Pancreas (tissue), 10 donors: ENCODE measurements around the gene NLRP6. TPM values are rescaled to one million over a fixed set of nuclear protein-coding genes. Genes with fewer than 3 reads are reported as not detected.
"Not testable (repeated sequence)": the region's sequence is repeated elsewhere in the genome, so short reads cannot be mapped to it uniquely, and the experiment has no call there.

ENCODE experiments used
- ATAC-seq, 4 donors: fragments of 200-7000 bp; cut with Tn5 transposase; one replicate each; pipeline versions ENCODE4 v1.8.0 to v1.9.1; 2020; ENCODE audit warnings: mild to moderate bottlenecking in 4 of 4, moderate library complexity in 4 of 4
- DNase-seq, 6 donors: peaks; one replicate each; pipeline ENCODE4 v3.0.0-alpha.2; 2020
- FAIRE-seq: peaks from 2 replicates; lab custom pipeline; 2012; peaks lifted over from hg19 to GRCh38; lab: Jason Lieb, UNC
- H3K27ac ChIP-seq, 4 donors: fragments of 200-600 bp; sonication (generic); 1 replicate in 3 of 4; 2 replicates in 1 of 4; pipeline versions ENCODE4 v1.5.0 to v1.8.0; 2020
- H3K27me3 ChIP-seq, 4 donors: fragments of 200-600 bp; one replicate each; pipeline ENCODE4 v1.8.0; 2021
- H3K36me3 ChIP-seq, 3 donors: fragments of 200-600 bp; sonication (generic) in 1 of 3; one replicate each; pipeline versions ENCODE4 v1.5.0 to v1.8.0; 2020 to 2021
- H3K4me1 ChIP-seq, 3 donors: fragments of 200-600 bp; one replicate each; pipeline ENCODE4 v1.8.0; 2021
- H3K4me3 ChIP-seq, 4 donors: fragments of 200-600 bp; sonication (generic) in 2 of 4; one replicate each; pipeline versions ENCODE4 v1.5.0 to v1.8.0; 2020 to 2021
- H3K9me3 ChIP-seq, 4 donors: fragments of 200-600 bp; one replicate each; pipeline ENCODE4 v1.8.0; 2021
- CTCF ChIP-seq, 4 donors: fragments of 200-600 bp; sonication (generic) in 3 of 4; IDR thresholded peaks; one replicate each; pipeline versions ENCODE4 v1.5.0 to v1.8.0; 2021; ENCODE audit warnings: antibody characterized with exemption in 4 of 4
- WGBS, 2 donors: extraction: QIAGEN DNeasy Blood & Tissue Kit; methylation state at CpG; one replicate each; pipeline ENCODE4 v1.1.7; 2013; 5-methylcytosine and 5-hydroxymethylcytosine counted together
- intact Hi-C, 3 donors: fragments of 100-400 bp; cut with DNase I; formaldehyde crosslinking; loops; one replicate each; pipeline versions ENCODE4 v1.11.1 to v1.14.2; 2022
- polyA plus RNA-seq, 2 donors: library from polyadenylated mRNA; stranded (reverse); fragments of 200-250 nt; gene quantifications; one replicate each; pipeline ENCODE4 v1.2.3, GENCODE V29; 2013
- total RNA-seq, 6 donors: library from RNA; stranded (reverse); fragmentation: NEBNext Ultra II Directional in 4 of 6; extraction: Animal tissue kit (Norgen Biotek cat#: 25700) in 4 of 6; gene quantifications; one replicate each; pipeline versions ENCODE4 v1.2.1 to v1.2.4, GENCODE V29; 2021 to 2023
- donor health status: healthy with polysubstance abuse.
- donor health status: DM: no; HTN: no; CAD: no; lungs with moderate emphysema.
- donor health status: DM: no; HTN: no; CAD: no.
- donor health status: control.
- donor health status: control.
- donor health status: Bipolar disorder and iron deficiency.
- donor health status: DM: yes; HTN: yes; CAD: no.
- donor health status: DM: no; HTN: no; CAD: no.
- donor health status: DM: no; HTN: no; CAD: no.
- donor health status: DM: yes; HTN: yes; CAD: no.

The NLRP6 gene
- total and polyA plus RNA-seq, 8 donors = 0.05 to 0.23 (median 0.19) TPM; not detected in 2

GRCh38 chr11:327581-327923 is 49.3 kb downstream of the NLRP6 start:
- intact Hi-C loops = no loop called here
- H3K4me1 ChIP-seq = peaks cover 0 to 15% (median 7%) of the 10 kb centered on the region in 3 donors
- TF ChIP-seq CTCF (IDR thresholded peaks at IDR 0.05) = no peak
- H3K9me3 ChIP-seq = no peaks in the 10 kb centered on the region
- peak in 1 of 4 donors; percentile 11 for ATAC-seq
- no peak for DNase-seq
- H3K4me3 ChIP-seq = no peak overlapping the region
- H3K27ac ChIP-seq = peak overlapping the region; percentile 31 to 80 (median 70)
- FAIRE-seq = no peak
- no peaks in the 10 kb centered on the region for H3K27me3 ChIP-seq
- WGBS, 2 donors = 95 to 96% methylated on average over 3 of the region's 3 CpGs
- H3K36me3 ChIP-seq = no peaks in the 10 kb centered on the region

- DNase-seq (no peak), ATAC-seq (no peak), FAIRE-seq (no peak)
- H3K4me3 ChIP-seq = no peak overlapping the region
- no peaks in the 10 kb centered on the region for H3K27me3 ChIP-seq
- H3K4me1 ChIP-seq = peaks cover 0 to 15% (median 7%) of the 10 kb centered on the region in 3 donors
- TF ChIP-seq CTCF (IDR thresholded peaks at IDR 0.05) = no peak
- no peaks in the 10 kb centered on the region for H3K36me3 ChIP-seq
- intact Hi-C loops = no loop called here
- H3K27ac ChIP-seq = no peak overlapping the region
- 90 to 97% methylated on average over 13 of the region's 13 CpGs for WGBS, 2 donors
- no peaks in the 10 kb centered on the region for H3K9me3 ChIP-seq
These were observed 49.8 kb downstream of the NLRP6 start for GRCh38 chr11:328012-328411.

- FAIRE-seq = not testable (repeated sequence)
These were observed 50.4 kb downstream of the NLRP6 start for GRCh38 chr11:328516-329100.

GRCh38 chr11:329886-330253 is 51.7 kb downstream of the NLRP6 start:
- Histone ChIP-seq H3K4me1 (peaks cover 0 to 15% (median 7%) of the 10 kb centered on the region in 3 donors), H3K9me3 (no peaks in the 10 kb centered on the region), H3K4me3 (no peak overlapping the region), H3K36me3 (no peaks in the 10 kb centered on the region), H3K27me3 (no peaks in the 10 kb centered on the region), H3K27ac (no peak overlapping the region)
- intact Hi-C loops = no loop called here
- FAIRE-seq (no peak), ATAC-seq (no peak), DNase-seq (no peak)
- WGBS, 2 donors = 84 to 87% methylated on average over 2 of the region's 2 CpGs
- TF ChIP-seq CTCF (IDR thresholded peaks at IDR 0.05) = no peak

More at GRCh38 chr11:328516-329100, 50.4 kb downstream of the NLRP6 start:
- H3K4me3 ChIP-seq, H3K36me3 ChIP-seq, ATAC-seq, intact Hi-C loops, H3K9me3 ChIP-seq, DNase-seq, H3K27me3 ChIP-seq, H3K27ac ChIP-seq: not testable (repeated sequence)
- H3K4me1 ChIP-seq = peaks cover 0 to 15% (median 7%) of the 10 kb centered on the region in 3 donors
- WGBS, 2 donors = 92% methylated on average over 15 of the region's 15 CpGs

GRCh38 chr11:330307-330693 is 52.1 kb downstream of the NLRP6 start:
- H3K36me3 ChIP-seq = no peaks in the 10 kb centered on the region
- TF ChIP-seq CTCF (IDR thresholded peaks at IDR 0.05) = no peak
- no peak for FAIRE-seq
- H3K9me3 ChIP-seq = no peaks in the 10 kb centered on the region
- WGBS, 2 donors = 70 to 77% methylated on average over 14 of the region's 14 CpGs
- intact Hi-C loops = no loop called here
- no peak for DNase-seq
- H3K4me1 ChIP-seq = peaks cover 0 to 15% (median 7%) of the 10 kb centered on the region in 3 donors
- no peak overlapping the region for H3K27ac ChIP-seq
- ATAC-seq = no peak
- H3K4me3 ChIP-seq = no peak overlapping the region
- H3K27me3 ChIP-seq = no peaks in the 10 kb centered on the region
